HG03159 (cell line): ENCODE results near the gene ITPRID2.
A peak's percentile ranks its signal among the peaks of the same experiment; 100 is the strongest.

Source experiments
- ATAC-seq: cut with Tn5 transposase; IDR thresholded peaks from one replicate; pipeline ENCODE4 v1.9.1; 2021; ENCODE audit warnings: mild to moderate bottlenecking, moderate library complexity; ENCODE audit not compliant: unreplicated experiment

Gene ITPRID2

GRCh38 chr2:181879295-181879694 lies 12.2 kb upstream of the ITPRID2 start:
- ATAC-seq: no peak

GRCh38 chr2:181882246-181883020 lies 9.1 kb upstream of the ITPRID2 start:
- ATAC-seq: no peak

- no peak for ATAC-seq
Measured at GRCh38 chr2:181884601-181885000, 6.9 kb upstream of the ITPRID2 start.

- no peak for ATAC-seq
Measured at GRCh38 chr2:181885096-181885495, 6.4 kb upstream of the ITPRID2 start.

GRCh38 chr2:181886192-181886591 lies 5.3 kb upstream of the ITPRID2 start:
- ATAC-seq: no peak

GRCh38 chr2:181887045-181887444 lies 4.5 kb upstream of the ITPRID2 start:
- ATAC-seq: no peak

GRCh38 chr2:181889776-181890175 lies 1.8 kb upstream of the ITPRID2 start:
- no peak for ATAC-seq

GRCh38 chr2:181890271-181890670 lies 1.3 kb upstream of the ITPRID2 start:
- ATAC-seq: no peak

GRCh38 chr2:181891966-181892798 lies 652 bp downstream of the ITPRID2 start:
- peak; percentile 65 for ATAC-seq

GRCh38 chr2:181892799-181893435 lies 1.4 kb downstream of the ITPRID2 start:
- ATAC-seq: no peak

GRCh38 chr2:181894381-181894780 lies 2.9 kb downstream of the ITPRID2 start:
- no peak for ATAC-seq

GRCh38 chr2:181895818-181896217 lies 4.3 kb downstream of the ITPRID2 start:
- ATAC-seq: no peak

- ATAC-seq: no peak
Measured at GRCh38 chr2:181896286-181896685, 4.8 kb downstream of the ITPRID2 start.

- ATAC-seq: no peak
Measured at GRCh38 chr2:181900007-181900651, 8.6 kb downstream of the ITPRID2 start.

- ATAC-seq: no peak
Measured at GRCh38 chr2:181902625-181903024, 11.1 kb downstream of the ITPRID2 start.

GRCh38 chr2:181904022-181904632 lies 12.6 kb downstream of the ITPRID2 start:
- no peak for ATAC-seq

GRCh38 chr2:181907057-181907456 lies 15.5 kb downstream of the ITPRID2 start:
- ATAC-seq: peak; percentile 60

GRCh38 chr2:181907635-181908034 lies 16.1 kb downstream of the ITPRID2 start:
- no peak for ATAC-seq

- no peak for ATAC-seq
Measured at GRCh38 chr2:181910028-181910831, 18.7 kb downstream of the ITPRID2 start.

GRCh38 chr2:181911830-181912229 lies 20.3 kb downstream of the ITPRID2 start:
- no peak for ATAC-seq
